Activated B cell treated with CpG ODN at 0.5 μM for 24 hours (primary cell): ENCODE measurements around the gene DEPDC5. TPM values are rescaled to one million over a fixed set of nuclear protein-coding genes. Genes with fewer than 3 reads are reported as not detected.

Experiments used
- ATAC-seq: fragments of 200-7000 bp; cut with Tn5 transposase; one replicate; pipeline ENCODE4 v1.10.0; 2021; ENCODE audit warnings: low read depth, mild to moderate bottlenecking, moderate library complexity
- CTCF ChIA-PET: fragments of 350-600 bp; sonication (Branson Sonifier 250); formaldehyde crosslinking; loops from one replicate; lab custom pipeline; 2021; ENCODE audit warnings: antibody characterized with exemption; lab: Charles Lee
- POLR2A ChIA-PET: fragments of 350-600 bp; sonication (Branson Sonifier 250); formaldehyde crosslinking; loops from one replicate; lab custom pipeline; 2021; ENCODE audit warnings: antibody characterized with exemption; lab: Charles Lee
- DNase-seq: peaks from one replicate; pipeline ENCODE4 v3.0.0; 2022
- H3K27ac Mint-ChIP-seq: one replicate; pipeline ENCODE4 v1.8.0; 2020; ENCODE audit warnings: mixed read lengths
- H3K27me3 Mint-ChIP-seq: one replicate; pipeline ENCODE4 v1.8.0; 2021; ENCODE audit warnings: mixed read lengths
- H3K36me3 Mint-ChIP-seq: one replicate; pipeline ENCODE4 v1.8.0; 2021; ENCODE audit warnings: low read depth, mixed read lengths
- H3K4me1 Mint-ChIP-seq: one replicate; pipeline ENCODE4 v1.8.0; 2021; ENCODE audit warnings: mixed read lengths
- H3K4me3 Mint-ChIP-seq: one replicate; pipeline ENCODE4 v1.8.0; 2020; ENCODE audit warnings: mild to moderate bottlenecking, mixed read lengths
- H3K9me3 Mint-ChIP-seq: one replicate; pipeline ENCODE4 v1.8.0; 2020; ENCODE audit warnings: mixed read lengths
- CTCF ChIP-seq: fragments of 200-600 bp; IDR thresholded peaks from one replicate; pipeline ENCODE4 v1.8.0; 2022; ENCODE audit warnings: antibody characterized with exemption, mild to moderate bottlenecking
- intact Hi-C: fragments of 100-400 bp; cut with micrococcal nuclease; formaldehyde crosslinking; loops from one replicate; pipeline ENCODE4 v1.15.1; 2024
- total RNA-seq: library from RNA; stranded (reverse); gene quantifications from 2 replicates; pipeline ENCODE4 v1.2.3, GENCODE V29; 2022

DEPDC5 gene
- total RNA-seq, 1 donor from 2014 or later = 79.1 TPM

GRCh38 chr22:31896472-31896871 lies 142.7 kb downstream of the DEPDC5 start:
- no peak for TF ChIP-seq CTCF
- Mint-ChIP-seq H3K9me3 (no peaks in the 10 kb centered on the region), H3K4me3 (no peak overlapping the region), H3K36me3 (peaks cover 75% of the 10 kb centered on the region), H3K27me3 (no peaks in the 10 kb centered on the region), H3K4me1 (no peaks in the 10 kb centered on the region), H3K27ac (no peak overlapping the region)
- POLR2A ChIA-PET = no interaction called here
- intact Hi-C loops = no loop called here
- CTCF ChIA-PET = no interaction called here
- DNase-seq = no peak
- no peak for ATAC-seq

- ChIA-PET POLR2A (no interaction called here), CTCF (no interaction called here)
- ATAC-seq = no peak
- no peak overlapping the region for H3K27ac Mint-ChIP-seq
- no peak overlapping the region for H3K4me3 Mint-ChIP-seq
- peaks cover 77% of the 10 kb centered on the region for H3K36me3 Mint-ChIP-seq
- no peaks in the 10 kb centered on the region for H3K27me3 Mint-ChIP-seq
- no peaks in the 10 kb centered on the region for H3K4me1 Mint-ChIP-seq
- no peak for TF ChIP-seq CTCF
- intact Hi-C loops = no loop called here
- DNase-seq = no peak
- H3K9me3 Mint-ChIP-seq = no peaks in the 10 kb centered on the region
Observed at GRCh38 chr22:31897842-31898805, 144.3 kb downstream of the DEPDC5 start.

GRCh38 chr22:31898926-31899325 lies 145.1 kb downstream of the DEPDC5 start:
- ATAC-seq (no peak), DNase-seq (no peak)
- H3K4me3 Mint-ChIP-seq = no peak overlapping the region
- no peak overlapping the region for H3K27ac Mint-ChIP-seq
- intact Hi-C loops = no loop called here
- no peaks in the 10 kb centered on the region for H3K27me3 Mint-ChIP-seq
- ChIA-PET POLR2A (no interaction called here), CTCF (no interaction called here)
- no peaks in the 10 kb centered on the region for H3K4me1 Mint-ChIP-seq
- H3K36me3 Mint-ChIP-seq = peaks cover 74% of the 10 kb centered on the region
- H3K9me3 Mint-ChIP-seq = no peaks in the 10 kb centered on the region
- TF ChIP-seq CTCF = no peak

GRCh38 chr22:31899669-31900068 lies 145.8 kb downstream of the DEPDC5 start:
- Mint-ChIP-seq H3K36me3 (peaks cover 74% of the 10 kb centered on the region), H3K4me1 (no peaks in the 10 kb centered on the region), H3K4me3 (no peak overlapping the region), H3K27me3 (no peaks in the 10 kb centered on the region), H3K27ac (no peak overlapping the region), H3K9me3 (no peaks in the 10 kb centered on the region)
- no peak for TF ChIP-seq CTCF
- CTCF ChIA-PET = no interaction called here
- ATAC-seq = no peak
- POLR2A ChIA-PET = no interaction called here
- intact Hi-C loops = loop anchor here (5.0 kb wide), 1 partner anchor 48 kb away; no protein-coding TSS in a partner anchor
- no peak for DNase-seq

GRCh38 chr22:31901388-31902137 lies 147.7 kb downstream of the DEPDC5 start:
- no peaks in the 10 kb centered on the region for H3K4me1 Mint-ChIP-seq
- no peak overlapping the region for H3K27ac Mint-ChIP-seq
- H3K4me3 Mint-ChIP-seq = no peak overlapping the region
- POLR2A ChIA-PET = no interaction called here
- CTCF ChIA-PET = no interaction called here
- H3K9me3 Mint-ChIP-seq = no peaks in the 10 kb centered on the region
- ATAC-seq (no peak), DNase-seq (no peak)
- H3K27me3 Mint-ChIP-seq = no peaks in the 10 kb centered on the region
- TF ChIP-seq CTCF = no peak
- intact Hi-C loops = loop anchor here (5.0 kb wide), 1 partner anchor 46 kb away; no protein-coding TSS in a partner anchor
- peaks cover 74% of the 10 kb centered on the region for H3K36me3 Mint-ChIP-seq
